Central memory CD4-positive, alpha-beta T cell (primary cell): ENCODE results near the gene AOPEP.

ENCODE experiments used
- DNase-seq: peaks from one replicate; pipeline ENCODE4 v3.0.0; 2022

AOPEP gene

DNA sequence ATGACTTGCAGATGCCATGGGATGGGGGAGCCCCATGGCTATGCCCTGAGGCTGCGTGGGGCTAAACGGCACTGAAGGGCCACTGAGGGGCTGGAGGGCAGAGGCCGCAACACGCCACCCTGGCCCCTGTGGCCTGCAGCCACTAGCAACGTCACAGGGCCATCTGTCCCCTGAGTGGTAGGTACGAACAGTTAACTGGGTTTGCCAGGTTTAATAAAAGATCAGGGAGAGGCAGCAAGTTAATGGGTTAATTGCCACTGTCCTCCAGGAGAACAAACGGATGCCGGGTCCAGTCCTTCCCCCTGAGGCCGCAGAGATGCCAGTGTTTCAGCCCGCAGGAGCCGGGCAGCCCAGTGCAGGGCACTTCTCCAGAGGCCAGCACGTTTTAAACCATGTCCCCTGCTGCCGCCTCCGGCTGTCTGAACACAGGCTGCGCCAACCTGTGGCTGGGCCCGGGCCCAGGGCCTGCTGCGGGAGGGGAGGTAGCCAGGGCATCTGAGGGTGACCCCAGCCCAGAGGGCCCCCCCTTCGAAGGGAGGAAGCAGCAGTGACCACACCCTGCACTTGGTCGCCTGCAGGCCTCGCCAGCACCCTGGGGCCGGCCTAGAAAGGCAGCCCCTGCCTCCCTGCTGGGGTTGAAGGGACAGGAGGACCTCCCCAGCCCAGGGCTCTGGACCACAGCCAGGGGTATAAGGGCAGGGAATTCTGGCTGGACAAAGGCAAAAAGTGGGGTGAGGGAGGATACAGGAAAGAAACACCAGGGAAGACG lies 363.7 kb downstream of the AOPEP start:
- no peak for DNase-seq

DNA sequence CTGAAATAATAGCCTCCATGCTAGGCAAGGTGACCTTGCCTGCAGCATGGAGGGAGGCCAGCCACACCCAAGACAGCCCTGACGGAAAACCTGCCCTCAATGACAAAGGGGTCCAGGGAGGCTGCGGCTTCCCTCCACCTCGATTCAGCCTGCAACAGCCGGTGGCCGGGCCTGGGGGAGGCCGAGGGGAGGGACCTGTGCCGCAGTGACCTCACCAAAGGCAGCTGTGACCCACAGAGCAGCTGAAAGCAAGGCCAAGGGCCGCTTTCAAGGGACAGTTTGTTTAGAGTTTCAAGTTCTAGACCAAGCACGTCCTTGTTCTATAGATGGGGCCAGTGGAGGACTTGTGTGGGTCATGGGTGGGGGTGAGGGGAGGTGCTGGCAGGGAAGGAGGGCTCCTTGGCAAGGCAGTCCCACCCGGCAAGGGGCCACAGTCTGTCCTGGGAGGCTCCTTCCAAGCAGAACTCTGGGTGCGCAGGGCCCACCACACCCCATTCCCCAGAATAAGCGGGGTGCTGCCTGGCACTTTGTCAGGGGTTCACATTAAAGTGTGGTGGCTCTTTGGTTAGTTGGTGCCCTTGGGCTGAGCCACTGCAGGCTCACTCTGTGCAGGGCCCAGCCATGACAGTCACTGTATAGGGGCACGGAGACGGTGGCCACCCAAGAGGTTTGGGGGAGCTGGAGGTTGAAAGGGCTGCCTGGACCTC lies 364.5 kb downstream of the AOPEP start:
- DNase-seq: no peak

DNA sequence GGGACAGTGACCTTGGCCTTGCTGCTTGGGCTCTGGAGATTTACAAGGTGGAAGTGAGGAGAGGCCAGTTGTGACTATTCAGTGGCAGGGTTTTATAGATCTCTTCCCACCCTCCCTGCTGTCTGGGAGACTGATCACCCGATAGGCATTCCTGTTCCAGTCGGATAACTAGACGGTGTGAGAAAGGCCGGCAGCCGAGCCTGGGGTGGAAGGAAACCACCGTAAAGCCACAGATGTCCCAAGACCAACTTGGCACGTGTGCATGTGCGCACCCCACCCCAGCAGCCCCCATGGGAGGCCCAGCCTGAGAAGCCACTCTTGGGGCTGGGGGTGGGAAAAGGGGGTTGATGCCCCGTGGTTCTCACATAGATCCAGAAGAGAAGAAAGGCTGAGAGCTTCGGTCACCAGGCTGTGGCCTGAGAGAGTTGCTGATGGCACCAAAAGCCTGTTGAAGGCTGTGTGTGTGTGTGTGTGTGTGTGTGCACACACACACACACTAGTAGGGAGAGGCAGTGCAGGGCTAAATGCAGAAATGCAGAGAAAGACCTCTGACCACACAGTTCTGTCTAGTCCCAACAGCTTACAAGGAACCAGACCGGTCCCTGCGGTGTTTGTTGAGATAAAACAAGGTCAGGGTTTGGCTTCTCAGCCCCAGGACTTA lies 365.2 kb downstream of the AOPEP start:
- no peak for DNase-seq

DNA sequence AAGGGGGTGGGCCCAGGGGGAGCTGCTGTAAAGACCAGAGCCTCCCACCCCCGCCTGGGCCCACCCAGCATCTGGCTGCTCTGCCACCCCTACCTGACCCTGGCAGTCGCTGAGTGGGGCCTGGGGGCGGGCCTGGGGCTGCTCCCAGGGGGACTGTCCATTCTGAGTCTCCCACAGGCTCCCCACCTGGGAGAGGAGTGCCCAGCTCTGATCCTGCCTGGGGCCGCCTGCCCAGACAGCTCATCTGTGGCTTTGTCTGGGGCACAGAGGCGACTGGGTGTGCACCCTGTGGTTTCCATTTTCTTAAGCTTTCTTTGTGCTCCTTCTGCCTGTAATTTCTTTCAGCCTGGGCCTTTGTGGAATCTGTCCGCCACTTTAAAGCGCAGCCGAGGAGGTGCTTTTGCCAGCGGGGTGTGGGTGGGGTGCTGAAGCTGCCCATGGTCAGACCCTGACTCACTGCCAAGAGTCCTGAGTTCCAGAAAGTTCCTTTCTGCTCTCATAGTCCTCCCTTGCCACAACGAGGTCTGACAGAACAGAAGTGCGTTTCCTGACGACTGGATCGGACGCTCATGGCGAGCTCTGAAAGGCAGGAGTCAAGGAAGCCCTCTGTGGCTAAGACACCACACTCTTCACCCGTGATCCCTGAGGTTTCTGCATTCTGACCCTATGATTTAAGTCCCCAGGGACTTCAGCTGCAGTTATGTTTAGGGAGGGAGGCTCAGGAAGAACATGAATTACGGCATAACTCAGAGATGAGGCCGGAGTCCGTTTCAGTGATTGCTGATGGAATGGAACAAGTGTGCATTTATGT lies 366.0 kb downstream of the AOPEP start:
- DNase-seq: no peak

DNA sequence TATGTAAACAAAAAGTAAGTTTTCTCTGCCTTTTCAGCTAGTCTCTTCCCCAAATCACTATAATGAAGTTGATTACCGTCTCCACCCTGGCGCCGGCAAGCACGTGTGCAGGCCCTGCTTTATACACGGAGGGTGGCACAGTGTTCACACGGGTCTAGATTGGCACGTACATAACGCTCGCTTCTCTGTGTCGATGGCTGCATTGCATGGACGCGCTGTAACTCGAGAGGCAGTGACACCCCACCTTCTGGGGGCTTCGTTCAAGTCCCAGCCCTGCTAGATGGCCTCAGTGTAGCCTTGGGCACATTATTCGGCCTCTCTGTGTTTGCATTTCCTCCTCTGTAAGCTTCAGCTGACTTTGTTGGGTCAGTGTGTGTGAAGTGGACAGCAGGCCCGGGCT lies 367.1 kb downstream of the AOPEP start:
- DNase-seq: no peak

DNA sequence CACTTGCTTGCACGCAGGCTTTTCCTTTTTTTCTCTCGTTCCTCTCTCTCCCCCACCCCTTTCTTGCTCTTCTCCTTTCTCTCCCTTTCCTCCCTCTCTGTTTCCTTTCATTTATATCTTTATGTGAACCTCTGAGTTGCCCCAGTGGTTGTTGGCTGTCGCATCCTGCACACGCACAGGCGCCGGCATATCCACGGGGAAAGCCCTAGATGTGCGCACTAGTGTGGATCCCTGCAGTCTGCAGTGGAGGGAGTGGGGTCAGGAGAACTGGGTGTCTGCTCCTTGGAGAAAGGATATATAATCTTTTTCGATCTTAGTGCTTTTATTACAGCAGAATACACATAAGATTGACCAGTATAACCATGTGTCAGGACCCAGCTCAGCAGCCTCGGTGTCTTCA lies 367.5 kb downstream of the AOPEP start:
- no peak for DNase-seq

DNA sequence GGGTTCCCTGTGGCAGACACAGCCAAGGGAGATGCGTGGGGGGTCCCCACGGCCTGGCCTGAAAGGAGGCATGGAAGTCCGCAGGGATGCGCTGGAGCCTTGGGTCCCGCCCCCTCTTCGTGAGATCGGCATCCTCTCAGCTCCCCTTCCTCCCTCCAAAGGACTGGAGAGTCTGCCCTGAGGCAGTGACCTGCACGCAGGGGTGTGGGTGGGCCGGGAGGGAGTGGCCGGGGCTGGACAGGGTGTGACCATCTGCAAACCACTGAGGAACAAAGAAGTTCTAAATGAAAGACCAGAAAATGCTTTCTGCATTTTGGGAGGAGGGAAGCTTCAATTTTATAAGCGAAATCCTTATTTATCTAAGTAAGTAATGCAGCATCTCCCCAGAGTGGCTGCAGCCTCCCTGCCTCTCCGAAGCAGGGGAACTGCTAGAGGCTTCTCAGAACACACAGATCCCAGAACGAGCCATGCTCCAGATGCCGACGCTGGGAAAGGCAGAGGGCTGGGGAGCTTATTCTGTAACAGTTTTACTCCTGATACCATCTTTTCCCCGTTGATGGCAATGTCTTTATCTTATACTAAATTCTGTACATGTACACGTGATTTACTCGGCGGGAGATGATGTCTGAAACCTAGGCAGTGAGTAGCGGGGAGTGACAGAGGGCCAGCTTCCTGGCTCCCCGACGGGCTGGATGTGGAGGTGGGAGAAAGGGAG lies 369.3 kb downstream of the AOPEP start:
- DNase-seq: no peak

DNA sequence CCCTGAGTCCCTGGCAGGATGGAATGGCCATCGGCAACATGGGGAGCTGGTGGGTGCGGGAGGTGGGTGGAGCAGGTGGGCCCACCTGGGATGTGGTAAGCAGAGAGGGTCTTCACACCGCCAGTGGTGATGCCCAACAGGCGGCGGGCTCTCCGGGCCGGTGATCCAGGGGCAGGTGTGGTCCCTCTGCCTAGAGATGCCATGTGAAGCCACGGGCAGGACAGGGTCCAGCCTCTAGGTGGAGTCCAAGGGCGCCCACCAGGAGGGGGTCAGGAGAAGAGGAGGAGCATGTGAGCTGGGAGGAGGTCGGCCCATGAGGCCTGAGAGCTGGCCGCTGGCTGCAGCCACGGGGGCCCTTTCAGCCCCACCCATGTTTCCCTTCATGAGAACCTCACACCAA lies 369.9 kb downstream of the AOPEP start:
- no peak for DNase-seq

DNA sequence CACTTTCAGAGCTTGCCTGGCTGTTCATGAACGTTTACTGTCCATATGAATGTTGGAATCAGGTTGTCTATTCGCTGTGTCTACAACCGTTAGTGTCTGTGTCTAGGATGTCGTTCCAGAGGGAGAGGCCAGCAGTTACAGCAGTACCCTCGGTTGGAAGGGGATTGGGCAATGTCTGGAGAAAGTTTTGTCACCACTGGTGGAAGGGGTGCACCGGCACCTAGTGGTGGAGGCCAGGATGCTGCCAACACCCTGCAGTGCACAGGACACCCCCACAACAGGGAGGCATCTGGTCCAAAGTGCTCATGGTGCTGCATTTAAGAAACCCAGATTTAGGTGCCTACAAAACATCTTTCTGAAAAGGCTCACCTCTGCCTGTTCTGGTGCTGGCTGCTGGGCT lies 370.3 kb downstream of the AOPEP start:
- no peak for DNase-seq

DNA sequence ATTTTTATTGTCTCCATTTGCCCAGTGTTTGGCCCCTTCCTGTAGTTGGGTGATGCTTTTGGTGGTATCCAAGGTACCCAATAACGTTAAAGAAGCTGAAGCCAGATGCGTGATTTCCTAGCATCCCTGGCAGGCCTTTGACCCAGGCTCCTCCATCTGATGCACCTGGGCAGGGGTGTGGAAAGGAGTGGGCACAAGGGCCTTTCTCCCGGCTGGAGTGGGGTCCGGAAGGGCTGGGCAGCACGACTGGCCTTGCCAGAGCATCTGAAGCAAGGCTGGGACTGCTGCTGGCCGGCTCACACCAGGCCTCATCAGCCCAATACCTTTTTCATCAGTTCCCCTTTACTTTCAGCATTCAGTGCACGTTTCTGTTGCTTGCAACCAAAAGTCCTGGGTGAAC lies 370.8 kb downstream of the AOPEP start:
- DNase-seq: no peak

DNA sequence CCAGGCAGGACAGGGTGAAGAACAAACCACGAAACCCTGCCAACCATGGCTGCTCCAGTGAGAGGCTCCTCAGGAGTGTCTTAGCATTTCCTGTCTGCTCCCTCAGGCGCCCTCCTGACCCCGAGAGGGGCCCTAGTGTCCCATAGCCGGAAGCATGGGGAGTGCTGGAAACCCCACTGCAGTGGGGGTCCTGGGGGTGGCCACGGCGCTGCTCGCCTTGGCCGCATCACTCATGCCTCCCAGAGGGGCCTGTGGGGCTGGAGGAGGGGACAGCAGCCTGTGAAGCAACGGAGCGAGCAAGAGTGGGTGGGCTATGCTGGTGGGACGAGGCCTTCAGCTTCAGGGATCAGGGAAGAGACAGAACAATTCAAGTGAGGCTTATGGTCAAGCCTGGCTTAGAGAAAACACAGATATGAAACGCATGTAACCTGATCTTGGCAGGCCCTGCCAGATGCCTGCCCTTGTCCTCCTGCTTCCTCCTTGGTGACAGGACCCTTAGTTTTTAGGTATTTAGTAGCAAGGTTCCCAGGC lies 372.0 kb downstream of the AOPEP start:
- no peak for DNase-seq

DNA sequence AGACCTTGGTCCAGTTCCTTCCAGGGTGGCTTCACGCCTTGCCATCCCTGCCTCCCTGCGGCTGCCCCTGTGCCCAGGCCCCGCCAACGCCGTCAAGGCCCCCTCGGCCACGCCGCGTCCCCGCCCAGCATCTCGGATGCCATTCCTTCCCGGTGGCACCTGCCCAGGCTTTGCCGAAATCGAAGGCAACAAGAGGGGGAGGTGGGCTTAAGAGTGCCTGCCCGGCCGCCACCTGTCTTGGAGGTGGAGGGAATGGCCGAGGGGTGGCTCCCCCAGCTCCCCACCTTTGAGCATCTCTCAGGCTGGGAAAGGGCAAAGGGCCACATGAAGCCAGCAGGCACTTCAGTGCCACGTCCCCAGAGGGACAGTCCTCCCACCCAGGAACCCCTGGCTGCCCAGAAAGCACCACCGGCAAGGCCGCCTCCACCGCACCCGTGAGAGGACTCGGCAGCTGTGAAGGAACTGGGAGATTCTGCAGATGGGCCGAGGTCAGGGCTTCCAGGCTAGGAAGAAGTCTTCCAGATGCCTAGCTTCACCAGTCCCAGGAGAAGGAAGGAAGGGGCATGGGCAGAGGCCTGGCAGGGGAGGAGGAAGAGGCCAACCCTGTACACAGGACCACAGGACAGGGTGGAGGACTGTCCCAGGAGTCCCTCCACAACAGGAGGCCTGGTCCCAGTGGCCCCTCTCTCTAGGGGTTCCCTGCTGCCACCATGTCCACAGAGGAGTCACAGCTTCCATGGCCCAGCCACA lies 373.0 kb downstream of the AOPEP start:
- DNase-seq: no peak

DNA sequence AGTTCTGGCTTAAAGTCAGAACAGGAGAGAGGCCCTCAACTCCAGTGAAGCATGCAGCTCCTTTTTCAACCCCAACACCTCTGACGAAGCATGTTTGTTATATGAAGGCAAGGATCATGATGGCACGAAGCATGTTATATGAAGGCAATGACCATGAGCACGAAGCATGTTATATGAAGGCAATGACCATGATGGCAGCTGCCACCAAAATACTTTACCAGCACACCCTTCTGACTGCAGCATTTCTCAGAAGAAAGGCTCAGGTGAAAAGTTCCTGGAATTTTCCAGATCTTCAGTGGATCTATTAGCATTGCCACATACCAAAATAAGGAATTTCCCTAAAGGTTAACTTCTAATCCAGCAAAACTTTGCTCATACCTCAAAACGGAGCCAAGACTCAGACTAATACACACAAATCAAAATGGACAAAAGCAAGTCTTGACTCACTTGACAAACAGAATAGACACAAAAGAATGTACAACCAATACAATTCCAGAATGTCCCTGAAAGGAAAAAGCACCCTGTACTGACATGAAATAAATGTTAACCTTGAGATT lies 373.6 kb downstream of the AOPEP start:
- DNase-seq: no peak

DNA sequence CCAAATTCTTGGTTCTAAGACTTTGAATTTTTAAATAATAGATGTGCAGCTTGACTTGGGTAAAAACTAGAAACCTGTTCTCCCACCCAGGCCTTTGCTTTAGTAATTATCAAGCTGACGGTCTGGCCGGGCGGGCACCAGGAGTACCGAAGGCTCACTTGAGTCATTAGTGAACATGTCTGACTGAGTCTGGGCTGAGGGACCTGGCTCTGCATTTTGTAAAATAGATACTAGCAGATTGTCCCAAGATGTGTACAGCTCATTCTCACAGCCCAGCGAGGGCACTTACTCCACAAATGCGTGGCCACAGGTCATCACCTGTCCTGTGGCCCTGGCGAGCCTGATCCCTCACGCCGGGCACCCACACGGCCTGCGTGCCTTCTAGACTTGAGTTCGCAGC lies 374.8 kb downstream of the AOPEP start:
- no peak for DNase-seq

DNA sequence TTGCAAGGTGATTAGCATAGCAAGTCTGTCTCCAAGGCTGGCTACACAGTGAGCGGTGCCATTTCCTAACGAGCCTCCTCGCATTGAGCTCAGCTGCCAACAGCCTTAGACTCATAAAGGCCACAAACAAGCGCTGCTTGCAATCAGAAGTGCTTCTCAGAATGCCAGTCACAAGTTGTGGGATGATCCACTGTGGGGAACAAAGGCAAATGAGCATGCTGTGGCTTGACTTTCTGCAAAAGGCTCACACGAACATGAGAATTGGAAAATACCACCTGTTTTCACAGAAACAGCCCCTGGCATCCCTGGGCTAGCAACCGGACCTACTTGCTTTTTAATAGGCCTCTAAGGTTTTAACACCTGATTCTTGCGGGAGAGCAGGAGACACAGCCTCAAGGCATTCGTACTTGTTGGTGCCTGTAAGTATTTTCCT lies 375.5 kb downstream of the AOPEP start:
- no peak for DNase-seq

DNA sequence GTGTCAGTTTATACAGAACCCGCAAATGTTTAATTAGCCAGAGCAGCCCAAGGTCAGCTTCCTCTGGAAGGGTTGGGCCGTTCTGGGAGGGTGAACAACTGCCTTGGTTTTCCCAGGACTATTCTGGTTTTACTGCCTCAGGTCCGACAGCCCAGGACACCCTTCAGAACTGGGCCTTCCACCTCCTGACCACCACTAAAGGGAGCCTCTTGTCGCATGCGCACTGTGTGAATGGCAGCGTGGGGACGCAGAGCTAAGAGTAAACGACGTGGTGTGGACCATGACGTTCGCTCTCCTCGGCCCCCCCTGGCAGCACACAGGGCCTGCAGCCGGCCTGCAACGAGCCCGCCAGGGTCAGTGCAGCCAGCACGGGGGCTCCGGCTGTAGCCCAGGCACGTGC lies 376.1 kb downstream of the AOPEP start:
- no peak for DNase-seq

DNA sequence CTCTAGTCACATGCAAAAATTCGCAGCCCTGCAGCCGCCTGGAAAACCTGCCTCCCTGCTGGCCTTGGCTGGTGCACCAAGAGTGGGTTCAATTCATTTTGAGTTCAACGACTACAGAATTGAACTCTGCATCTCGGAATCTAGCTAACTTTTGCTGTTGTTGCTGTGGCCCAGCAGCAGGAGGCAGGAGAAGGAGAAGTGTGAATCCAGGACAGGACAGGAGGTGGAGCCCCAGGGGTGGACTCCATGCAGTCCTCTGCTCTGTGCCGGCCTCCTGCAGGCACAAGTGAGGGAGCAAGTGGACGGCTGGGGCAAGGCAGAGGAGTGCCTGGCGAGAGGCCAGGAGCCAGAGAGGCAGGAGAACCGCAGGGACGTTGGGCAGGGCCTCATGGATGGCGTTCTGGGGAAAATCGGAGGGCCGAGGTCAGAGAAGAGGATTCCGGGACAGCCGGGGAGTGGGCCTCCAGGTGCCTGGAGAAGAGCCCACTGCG lies 376.8 kb downstream of the AOPEP start:
- no peak for DNase-seq

DNA sequence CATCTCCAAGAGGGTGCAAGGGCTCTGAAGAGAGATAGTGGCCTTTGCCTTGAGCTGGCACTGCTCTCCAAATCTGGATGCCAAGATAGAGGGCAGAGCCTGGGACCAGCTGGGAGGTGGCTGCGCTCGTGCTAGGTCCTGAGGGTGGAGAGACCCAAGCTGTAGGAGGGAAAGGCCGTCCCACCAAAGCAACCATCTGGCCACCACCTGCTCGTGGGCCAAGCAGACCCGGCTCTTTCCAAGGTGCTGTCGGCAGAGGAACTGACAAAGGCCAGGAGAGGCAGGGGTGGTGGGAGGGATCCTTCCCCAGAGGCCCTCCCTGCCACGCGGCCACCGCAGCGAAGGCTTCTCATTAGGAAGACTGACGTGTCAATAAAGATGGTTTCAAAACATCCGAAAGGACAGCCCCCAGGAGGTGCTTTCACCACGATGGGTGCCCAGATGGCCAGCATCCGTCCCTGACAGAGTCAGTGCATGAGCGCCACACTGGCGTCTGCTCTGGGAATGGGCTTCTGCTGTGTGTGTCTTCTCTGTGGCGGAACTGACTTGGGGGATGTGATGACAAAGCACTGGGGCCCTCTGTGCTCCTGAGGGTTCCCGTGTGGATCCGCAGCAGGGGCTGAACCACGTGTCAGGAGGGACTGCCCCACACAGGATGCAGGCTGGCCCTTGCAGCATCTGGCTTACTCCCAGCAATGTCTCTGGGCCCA lies 377.5 kb downstream of the AOPEP start:
- no peak for DNase-seq

DNA sequence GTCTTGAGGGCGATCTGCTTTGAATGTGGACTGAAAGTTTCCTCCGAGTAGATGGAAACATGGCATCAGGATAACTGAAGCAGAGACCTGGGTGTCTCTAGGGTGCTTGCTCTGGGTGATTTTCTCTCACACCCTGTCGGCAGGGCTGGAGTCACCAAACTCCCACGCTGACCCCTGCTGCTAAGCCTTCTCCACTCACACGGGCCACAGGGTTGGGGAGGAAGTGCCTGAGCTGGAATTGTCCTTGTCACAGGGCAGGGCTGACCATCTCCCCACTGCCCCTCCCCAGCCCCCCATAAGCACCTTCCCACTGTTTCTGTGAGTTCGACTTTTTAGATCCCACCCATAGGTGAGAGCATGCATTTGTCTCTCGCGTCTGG lies 378.1 kb downstream of the AOPEP start:
- no peak for DNase-seq

DNA sequence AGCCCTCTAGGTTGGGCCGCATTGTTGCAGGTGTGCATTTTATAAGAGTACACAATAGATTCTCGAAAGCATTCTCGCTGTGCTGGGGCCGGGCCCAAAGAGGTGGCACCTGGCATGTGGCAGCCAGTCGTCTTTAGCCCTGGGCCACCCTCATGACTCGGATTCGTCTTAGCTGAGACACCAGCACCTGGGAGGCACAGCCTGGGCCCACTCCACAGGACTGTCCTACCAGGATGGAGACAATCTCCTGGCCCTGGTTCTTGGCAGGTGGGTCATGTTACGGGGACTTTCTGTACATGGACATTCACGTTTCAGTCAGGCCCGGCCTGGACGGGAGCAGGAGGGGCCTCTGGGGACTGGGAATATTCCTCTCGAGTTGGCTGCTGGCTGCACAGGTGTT lies 378.5 kb downstream of the AOPEP start:
- DNase-seq: no peak
